Breast epithelium (tissue), 3 donors: ENCODE measurements around the gene PHKB.

Source experiments
- POLR2A ChIP-seq: fragments of 450-650 bp; IDR thresholded peaks from one replicate; pipeline ENCODE4 v1.6.1; 2016; ENCODE audit warnings: antibody characterized with exemption, mild to moderate bottlenecking, moderate library complexity
- POLR2AphosphoS5 ChIP-seq, 3 donors: sonication (generic); formaldehyde crosslinking; IDR thresholded peaks; one replicate each; pipeline ENCODE4 v1.6.1; 2017; ENCODE audit warnings: antibody characterized with exemption in 3 of 3
- TF ChIP-seq, protein P1 (sequence below), 3 donors: fragments of 450-650 bp; IDR thresholded peaks; one replicate each; pipeline ENCODE4 v1.5.1; 2016 to 2017; ENCODE audit warnings: antibody characterized with exemption in 3 of 3, mild to moderate bottlenecking in 3 of 3, moderate library complexity in 3 of 3

DNA sequence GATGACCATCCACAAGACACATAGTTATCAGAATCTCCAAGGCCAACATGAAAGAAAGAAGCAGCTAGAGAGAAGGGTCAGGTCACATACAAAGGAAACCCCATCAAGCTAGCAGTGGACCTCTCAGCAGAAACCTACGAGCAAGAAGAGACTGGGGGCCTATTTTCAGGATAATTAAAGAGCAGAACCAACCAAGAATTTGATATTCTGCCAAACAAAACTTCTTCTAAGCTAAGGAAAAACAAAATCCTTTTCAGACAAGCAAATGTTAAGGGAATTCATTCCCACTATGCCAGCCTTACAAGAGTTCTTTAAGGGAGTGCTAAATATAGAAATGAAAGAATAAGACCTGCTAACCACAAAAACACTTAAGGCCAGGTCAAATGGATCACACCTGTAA lies 48.1 kb upstream of the PHKB start:
- TF ChIP-seq, protein P1, sequence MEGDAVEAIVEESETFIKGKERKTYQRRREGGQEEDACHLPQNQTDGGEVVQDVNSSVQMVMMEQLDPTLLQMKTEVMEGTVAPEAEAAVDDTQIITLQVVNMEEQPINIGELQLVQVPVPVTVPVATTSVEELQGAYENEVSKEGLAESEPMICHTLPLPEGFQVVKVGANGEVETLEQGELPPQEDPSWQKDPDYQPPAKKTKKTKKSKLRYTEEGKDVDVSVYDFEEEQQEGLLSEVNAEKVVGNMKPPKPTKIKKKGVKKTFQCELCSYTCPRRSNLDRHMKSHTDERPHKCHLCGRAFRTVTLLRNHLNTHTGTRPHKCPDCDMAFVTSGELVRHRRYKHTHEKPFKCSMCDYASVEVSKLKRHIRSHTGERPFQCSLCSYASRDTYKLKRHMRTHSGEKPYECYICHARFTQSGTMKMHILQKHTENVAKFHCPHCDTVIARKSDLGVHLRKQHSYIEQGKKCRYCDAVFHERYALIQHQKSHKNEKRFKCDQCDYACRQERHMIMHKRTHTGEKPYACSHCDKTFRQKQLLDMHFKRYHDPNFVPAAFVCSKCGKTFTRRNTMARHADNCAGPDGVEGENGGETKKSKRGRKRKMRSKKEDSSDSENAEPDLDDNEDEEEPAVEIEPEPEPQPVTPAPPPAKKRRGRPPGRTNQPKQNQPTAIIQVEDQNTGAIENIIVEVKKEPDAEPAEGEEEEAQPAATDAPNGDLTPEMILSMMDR (IDR thresholded peaks at IDR 0.05): no peak
- no peak for TF ChIP-seq POLR2A
- no peak for TF ChIP-seq POLR2AphosphoS5 (IDR thresholded peaks at IDR 0.05)
